Calu3 (cell line): Measurements from ENCODE around the gene JPH2. TPM values are rescaled to one million over a fixed set of nuclear protein-coding genes. Genes with fewer than 3 reads are reported as not detected.

Source experiments
- BruUV-seq: library from RNA; stranded (reverse); fragments of 400-500 nt; replicated peaks from 2 replicates; lab custom pipeline; 2021; lab: Mats Ljungman, UMichigan
- CTCF ChIA-PET: fragments of 300-600 bp; sonication (Branson Sonifier 250); formaldehyde crosslinking; loops from one replicate; lab custom pipeline; 2022; ENCODE audit warnings: antibody characterized with exemption; lab: Charles Lee
- DNase-seq: peaks from one replicate; pipeline ENCODE4 v3.0.0; 2022
- H3K27ac Mint-ChIP-seq: one replicate; pipeline ENCODE4 v1.8.0; 2022; ENCODE audit warnings: mixed read lengths; ENCODE audit not compliant: unreplicated experiment
- H3K27me3 Mint-ChIP-seq: one replicate; pipeline ENCODE4 v1.8.0; 2022; ENCODE audit warnings: mixed read lengths; ENCODE audit not compliant: unreplicated experiment
- H3K36me3 Mint-ChIP-seq: one replicate; pipeline ENCODE4 v1.8.0; 2022; ENCODE audit warnings: mild to moderate bottlenecking, moderate library complexity, mixed read lengths; ENCODE audit not compliant: insufficient read depth, unreplicated experiment
- H3K4me1 Mint-ChIP-seq: one replicate; pipeline ENCODE4 v1.8.0; 2022; ENCODE audit warnings: mild to moderate bottlenecking, low read depth, mixed read lengths; ENCODE audit not compliant: unreplicated experiment
- H3K4me3 Mint-ChIP-seq: one replicate; pipeline ENCODE4 v1.8.0; 2022; ENCODE audit warnings: mild to moderate bottlenecking, low read depth, moderate library complexity, mixed read lengths; ENCODE audit not compliant: unreplicated experiment
- H3K9me3 Mint-ChIP-seq: one replicate; pipeline ENCODE4 v1.8.0; 2022; ENCODE audit warnings: low read depth, mixed read lengths; ENCODE audit not compliant: unreplicated experiment
- CTCF ChIP-seq: fragments of 200-600 bp; IDR thresholded peaks from one replicate; pipeline ENCODE4 v1.8.0; 2022; ENCODE audit warnings: antibody characterized with exemption; ENCODE audit not compliant: unreplicated experiment
- intact Hi-C: fragments of 100-400 bp; cut with micrococcal nuclease; formaldehyde crosslinking; loops from one replicate; pipeline ENCODE4 v1.10.0; 2022; ENCODE audit not compliant: unreplicated experiment
- total RNA-seq: library from RNA; stranded (reverse); gene quantifications from 2 replicates; pipeline ENCODE4 v1.2.3, GENCODE V29; 2022

The JPH2 gene
- total RNA-seq, 1 experiment from 2014 or later: 0.50 TPM

GRCh38 chr20:44141873-44142272 is 45.1 kb downstream of the JPH2 start:
- H3K36me3 Mint-ChIP-seq: no peaks in the 10 kb centered on the region
- TF ChIP-seq CTCF: no peak
- no peak overlapping the region for H3K4me3 Mint-ChIP-seq
- H3K27ac Mint-ChIP-seq: no peak overlapping the region
- no TSS peak for BruUV-seq
- H3K9me3 Mint-ChIP-seq: no peaks in the 10 kb centered on the region
- H3K4me1 Mint-ChIP-seq: no peaks in the 10 kb centered on the region
- CTCF ChIA-PET: no interaction called here
- peaks cover 56% of the 10 kb centered on the region for H3K27me3 Mint-ChIP-seq
- intact Hi-C loops: no loop called here
- no peak for DNase-seq

- CTCF ChIA-PET: no interaction called here
- H3K9me3 Mint-ChIP-seq: no peaks in the 10 kb centered on the region
- no peak for DNase-seq
- intact Hi-C loops: loop anchor here (5.0 kb wide), 1 partner anchor 33 kb away; no protein-coding TSS in a partner anchor
- H3K4me1 Mint-ChIP-seq: no peaks in the 10 kb centered on the region
- H3K27me3 Mint-ChIP-seq: peaks cover 71% of the 10 kb centered on the region
- peaks cover 5% of the 10 kb centered on the region for H3K36me3 Mint-ChIP-seq
- H3K27ac Mint-ChIP-seq: no peak overlapping the region
- no peak overlapping the region for H3K4me3 Mint-ChIP-seq
- no TSS peak for BruUV-seq
- no peak for TF ChIP-seq CTCF
Measured at GRCh38 chr20:44138867-44139266, 48.1 kb downstream of the JPH2 start.

GRCh38 chr20:44137266-44137801 is 49.7 kb downstream of the JPH2 start:
- Mint-ChIP-seq H3K27me3 (peaks cover 69% of the 10 kb centered on the region), H3K4me1 (no peaks in the 10 kb centered on the region), H3K36me3 (peaks cover 5% of the 10 kb centered on the region), H3K27ac (no peak overlapping the region), H3K9me3 (no peaks in the 10 kb centered on the region), H3K4me3 (no peak overlapping the region)
- no TSS peak for BruUV-seq
- intact Hi-C loops: loop anchor here (5.0 kb wide), 1 partner anchor 35 kb away; no protein-coding TSS in a partner anchor
- TF ChIP-seq CTCF: no peak
- DNase-seq: no peak
- CTCF ChIA-PET: interaction anchor here (0.7 to 1.3 kb wide), 4 partner anchors 8 to 57 kb away, joined by 3 to 5 read pairs (median 4); no protein-coding TSS in a partner anchor

- Mint-ChIP-seq H3K36me3 (peaks cover 5% of the 10 kb centered on the region), H3K9me3 (no peaks in the 10 kb centered on the region), H3K4me3 (no peak overlapping the region), H3K4me1 (no peaks in the 10 kb centered on the region), H3K27me3 (peaks cover 74% of the 10 kb centered on the region), H3K27ac (no peak overlapping the region)
- CTCF ChIA-PET: interaction anchor here (0.7 to 1.3 kb wide), 4 partner anchors 9 to 57 kb away, joined by 3 to 5 read pairs (median 4); no protein-coding TSS in a partner anchor
- no peak for TF ChIP-seq CTCF
- DNase-seq: no peak
- BruUV-seq: no TSS peak
- intact Hi-C loops: loop anchor here (5.0 kb wide), 1 partner anchor 36 kb away; no protein-coding TSS in a partner anchor
Measured at GRCh38 chr20:44136579-44137265, 50.3 kb downstream of the JPH2 start.
